Measurements from ENCODE around the gene MROH9. TPM values are rescaled to one million over a fixed set of nuclear protein-coding genes. Genes with fewer than 3 reads are reported as not detected.

Gene MROH9
- polyA plus RNA-seq, 1 donor from 2014 or later = not detected

DNA sequence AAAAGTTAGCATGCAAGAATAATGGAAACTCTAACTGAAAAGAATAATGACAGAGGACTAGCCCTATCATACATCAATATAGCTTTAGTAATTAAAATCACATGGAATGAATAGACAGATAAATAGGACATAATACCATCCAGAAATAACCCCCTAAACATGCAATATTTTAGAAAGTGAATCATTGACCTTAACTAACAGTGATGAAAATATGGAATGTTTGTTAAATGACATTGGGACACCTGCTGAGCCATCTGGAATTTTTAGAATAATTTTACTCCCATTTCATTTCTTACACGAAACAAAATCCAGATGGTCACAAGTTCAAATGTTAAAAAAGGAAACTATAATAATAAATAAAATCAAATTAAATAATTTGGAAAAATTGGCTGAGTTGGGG, 102.3 kb downstream of the MROH9 start:
- H3K36me3 ChIP-seq (ENCODE audit: insufficient read depth, low read length) = no peaks in the 10 kb centered on the region
- no peak for TF ChIP-seq EP300 (conservative IDR thresholded peaks at IDR 0.05; ENCODE audit: poor library complexity, severe bottlenecking)
- TF ChIP-seq, protein P1, sequence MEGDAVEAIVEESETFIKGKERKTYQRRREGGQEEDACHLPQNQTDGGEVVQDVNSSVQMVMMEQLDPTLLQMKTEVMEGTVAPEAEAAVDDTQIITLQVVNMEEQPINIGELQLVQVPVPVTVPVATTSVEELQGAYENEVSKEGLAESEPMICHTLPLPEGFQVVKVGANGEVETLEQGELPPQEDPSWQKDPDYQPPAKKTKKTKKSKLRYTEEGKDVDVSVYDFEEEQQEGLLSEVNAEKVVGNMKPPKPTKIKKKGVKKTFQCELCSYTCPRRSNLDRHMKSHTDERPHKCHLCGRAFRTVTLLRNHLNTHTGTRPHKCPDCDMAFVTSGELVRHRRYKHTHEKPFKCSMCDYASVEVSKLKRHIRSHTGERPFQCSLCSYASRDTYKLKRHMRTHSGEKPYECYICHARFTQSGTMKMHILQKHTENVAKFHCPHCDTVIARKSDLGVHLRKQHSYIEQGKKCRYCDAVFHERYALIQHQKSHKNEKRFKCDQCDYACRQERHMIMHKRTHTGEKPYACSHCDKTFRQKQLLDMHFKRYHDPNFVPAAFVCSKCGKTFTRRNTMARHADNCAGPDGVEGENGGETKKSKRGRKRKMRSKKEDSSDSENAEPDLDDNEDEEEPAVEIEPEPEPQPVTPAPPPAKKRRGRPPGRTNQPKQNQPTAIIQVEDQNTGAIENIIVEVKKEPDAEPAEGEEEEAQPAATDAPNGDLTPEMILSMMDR (IDR thresholded peaks at IDR 0.05; ENCODE audit: poor library complexity, severe bottlenecking) = no peak
- TF ChIP-seq RAD21 (conservative IDR thresholded peaks at IDR 0.05) = no peak
- TF ChIP-seq SMC3 (conservative IDR thresholded peaks at IDR 0.05; ENCODE audit: poor library complexity) = no peak
- TF ChIP-seq EZH2 (IDR thresholded peaks at IDR 0.05; ENCODE audit: borderline replicate concordance, insufficient read depth, low read length, poor library complexity, severe bottlenecking) = no peak
- no peaks in the 10 kb centered on the region for H3K9me3 ChIP-seq (ENCODE audit: low read length)
- H3K27me3 ChIP-seq (ENCODE audit: insufficient read depth, low read depth, low read length) = no peaks in the 10 kb centered on the region
- H3K4me2 ChIP-seq (ENCODE audit: low read length) = no peak overlapping the region
- H3K9ac ChIP-seq (ENCODE audit: low read length) = no peak overlapping the region
- no peaks in the 10 kb centered on the region for H4K20me1 ChIP-seq (ENCODE audit: insufficient read depth)
- H3K79me2 ChIP-seq (replicated peaks; ENCODE audit: insufficient read depth, low read length) = no peaks in the 10 kb centered on the region
- no peaks in the 10 kb centered on the region for H3K9me2 ChIP-seq (ENCODE audit: insufficient read depth, low read length)
- no peak overlapping the region for H2AFZ ChIP-seq (ENCODE audit: low read depth, low read length)
- H3K27ac ChIP-seq (ENCODE audit: low read length) = no peak overlapping the region
- H3K4me3 ChIP-seq (ENCODE audit: low read length) = no peak overlapping the region
- H3F3A ChIP-seq (ENCODE audit: insufficient read depth, low read length, poor library complexity, severe bottlenecking) = no peaks in the 10 kb centered on the region

GRCh38 chr1:171038284-171038683, 103.0 kb downstream of the MROH9 start:
- no peak overlapping the region for H3K27ac ChIP-seq (ENCODE audit: low read length)
- H3K9ac ChIP-seq (ENCODE audit: low read length) = no peak overlapping the region
- H2AFZ ChIP-seq (ENCODE audit: low read depth, low read length) = no peak overlapping the region
- no peaks in the 10 kb centered on the region for H3K79me2 ChIP-seq (replicated peaks; ENCODE audit: insufficient read depth, low read length)
- H3K4me2 ChIP-seq (ENCODE audit: low read length) = no peak overlapping the region
- H3F3A ChIP-seq (ENCODE audit: insufficient read depth, low read length, poor library complexity, severe bottlenecking) = no peaks in the 10 kb centered on the region
- H3K9me2 ChIP-seq (ENCODE audit: insufficient read depth, low read length) = no peaks in the 10 kb centered on the region
- no peaks in the 10 kb centered on the region for H3K36me3 ChIP-seq (ENCODE audit: insufficient read depth, low read length)
- TF ChIP-seq, protein P1 (IDR thresholded peaks at IDR 0.05; ENCODE audit: poor library complexity, severe bottlenecking) = no peak
- TF ChIP-seq EP300 (conservative IDR thresholded peaks at IDR 0.05; ENCODE audit: poor library complexity, severe bottlenecking) (no peak), SMC3 (conservative IDR thresholded peaks at IDR 0.05; ENCODE audit: poor library complexity) (no peak)
- no peak overlapping the region for H3K4me3 ChIP-seq (ENCODE audit: low read length)
- H3K27me3 ChIP-seq (ENCODE audit: insufficient read depth, low read depth, low read length) = no peaks in the 10 kb centered on the region
- H3K9me3 ChIP-seq (ENCODE audit: low read length) = no peaks in the 10 kb centered on the region
- no peaks in the 10 kb centered on the region for H4K20me1 ChIP-seq (ENCODE audit: insufficient read depth)

- TF ChIP-seq RAD21 (conservative IDR thresholded peaks at IDR 0.05) (no peak), SMC3 (conservative IDR thresholded peaks at IDR 0.05; ENCODE audit: poor library complexity) (no peak), TAF1 (IDR thresholded peaks at IDR 0.05; ENCODE audit: low read depth) (no peak), MXI1 (conservative IDR thresholded peaks at IDR 0.05; ENCODE audit: poor library complexity, severe bottlenecking) (no peak), POLR2AphosphoS5 (IDR thresholded peaks at IDR 0.05) (no peak), EP300 (conservative IDR thresholded peaks at IDR 0.05; ENCODE audit: poor library complexity, severe bottlenecking) (no peak), REST (IDR thresholded peaks at IDR 0.05; ENCODE audit: borderline replicate concordance) (no peak), EZH2 (IDR thresholded peaks at IDR 0.05; ENCODE audit: borderline replicate concordance, insufficient read depth, low read length, poor library complexity, severe bottlenecking) (no peak)
- TF ChIP-seq, protein P1 (IDR thresholded peaks at IDR 0.05; ENCODE audit: poor library complexity, severe bottlenecking) = no peak
- Histone ChIP-seq H3K27me3 (ENCODE audit: insufficient read depth, low read depth, low read length) (no peaks in the 10 kb centered on the region), H3F3A (ENCODE audit: insufficient read depth, low read length, poor library complexity, severe bottlenecking) (no peaks in the 10 kb centered on the region), H3K4me2 (ENCODE audit: low read length) (no peak overlapping the region), H3K9me2 (ENCODE audit: insufficient read depth, low read length) (no peaks in the 10 kb centered on the region), H3K36me3 (ENCODE audit: insufficient read depth, low read length) (no peaks in the 10 kb centered on the region), H4K20me1 (ENCODE audit: insufficient read depth) (no peaks in the 10 kb centered on the region), H2AFZ (ENCODE audit: low read depth, low read length) (no peak overlapping the region), H3K4me3 (ENCODE audit: low read length) (no peak overlapping the region), H3K79me2 (replicated peaks; ENCODE audit: insufficient read depth, low read length) (no peaks in the 10 kb centered on the region), H3K27ac (ENCODE audit: low read length) (no peak overlapping the region), H3K9me3 (ENCODE audit: low read length) (no peaks in the 10 kb centered on the region), H3K9ac (ENCODE audit: low read length) (no peak overlapping the region)
Measured at GRCh38 chr1:171048014-171048413, 112.7 kb downstream of the MROH9 start.

All from neural cell (in vitro differentiated cells).